Glutamatergic neuron (in vitro differentiated cells): ENCODE measurements around the gene CYTH1. TPM values are rescaled to one million over a fixed set of nuclear protein-coding genes. Genes with fewer than 3 reads are reported as not detected.
A peak's percentile ranks its signal among the peaks of the same experiment; 100 is the strongest.

Experiments used
- DNase-seq: peaks from one replicate; pipeline ENCODE4 v3.0.0; 2022
- H3K27ac Mint-ChIP-seq: one replicate; pipeline ENCODE4 v1.8.0; 2020; ENCODE audit warnings: mild to moderate bottlenecking, mixed read lengths, inconsistent platforms; ENCODE audit not compliant: unreplicated experiment
- H3K27me3 Mint-ChIP-seq: one replicate; pipeline ENCODE4 v1.8.0; 2020; ENCODE audit warnings: mild to moderate bottlenecking, moderate library complexity, mixed read lengths, inconsistent platforms; ENCODE audit not compliant: unreplicated experiment
- H3K36me3 Mint-ChIP-seq: one replicate; pipeline ENCODE4 v1.8.0; 2020; ENCODE audit warnings: mild to moderate bottlenecking, mixed read lengths, inconsistent platforms; ENCODE audit not compliant: unreplicated experiment
- H3K4me1 Mint-ChIP-seq: one replicate; pipeline ENCODE4 v1.8.0; 2020; ENCODE audit warnings: mild to moderate bottlenecking, low read depth, mixed read lengths, inconsistent platforms; ENCODE audit not compliant: unreplicated experiment
- H3K4me3 Mint-ChIP-seq: one replicate; pipeline ENCODE4 v1.8.0; 2020; ENCODE audit warnings: mild to moderate bottlenecking, mixed read lengths, inconsistent platforms; ENCODE audit not compliant: unreplicated experiment
- H3K9me3 Mint-ChIP-seq: one replicate; pipeline ENCODE4 v1.8.0; 2020; ENCODE audit warnings: mild to moderate bottlenecking, moderate library complexity, mixed read lengths, inconsistent platforms; ENCODE audit not compliant: unreplicated experiment
- total RNA-seq: library from RNA; stranded (reverse); fragmentation: NEBNext Ultra II Directional; extraction: Animal tissue kit (Norgen Biotek cat#: 25700); gene quantifications from one replicate; pipeline ENCODE4 v1.2.1, GENCODE V29; 2021; ENCODE audit not compliant: unreplicated experiment
- TF ChIP-seq, protein P1 (sequence below): fragments of 200-600 bp; sonication (generic); IDR thresholded peaks from one replicate; pipeline ENCODE4 v1.5.0; 2021; ENCODE audit not compliant: partially characterized antibody, unreplicated experiment

Gene CYTH1
- total RNA-seq, 1 donor from 2014 or later, result 57.2 TPM

DNA sequence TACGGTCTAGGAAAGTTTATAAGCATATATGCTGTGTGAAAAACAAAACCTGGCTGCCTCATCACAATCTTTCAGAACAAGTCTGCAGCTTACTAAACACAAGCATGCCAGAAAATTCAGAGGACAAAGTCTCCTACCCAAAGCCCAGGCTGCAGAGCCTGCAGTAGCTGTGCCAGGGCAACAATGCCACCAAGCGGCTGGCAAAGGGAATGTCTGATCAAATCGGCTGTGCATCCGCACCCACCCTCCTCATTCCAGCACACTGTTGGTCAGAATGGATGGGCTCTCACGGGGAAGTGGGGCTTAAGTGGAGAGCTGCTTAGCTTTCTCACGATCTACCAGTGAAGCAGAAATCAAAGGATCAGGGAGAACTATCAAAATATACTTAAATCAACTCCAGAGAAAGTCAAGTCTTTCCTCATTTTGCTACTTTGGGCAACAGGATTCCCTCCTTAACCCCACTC is 73.5 kb downstream of the CYTH1 start:
- DNase-seq, result peak; percentile 71
- no peak overlapping the region for H3K27ac Mint-ChIP-seq
- no peaks in the 10 kb centered on the region for H3K4me1 Mint-ChIP-seq
- no peaks in the 10 kb centered on the region for H3K9me3 Mint-ChIP-seq
- no peaks in the 10 kb centered on the region for H3K36me3 Mint-ChIP-seq
- H3K27me3 Mint-ChIP-seq, result no peaks in the 10 kb centered on the region
- no peak overlapping the region for H3K4me3 Mint-ChIP-seq
- TF ChIP-seq, protein P1, sequence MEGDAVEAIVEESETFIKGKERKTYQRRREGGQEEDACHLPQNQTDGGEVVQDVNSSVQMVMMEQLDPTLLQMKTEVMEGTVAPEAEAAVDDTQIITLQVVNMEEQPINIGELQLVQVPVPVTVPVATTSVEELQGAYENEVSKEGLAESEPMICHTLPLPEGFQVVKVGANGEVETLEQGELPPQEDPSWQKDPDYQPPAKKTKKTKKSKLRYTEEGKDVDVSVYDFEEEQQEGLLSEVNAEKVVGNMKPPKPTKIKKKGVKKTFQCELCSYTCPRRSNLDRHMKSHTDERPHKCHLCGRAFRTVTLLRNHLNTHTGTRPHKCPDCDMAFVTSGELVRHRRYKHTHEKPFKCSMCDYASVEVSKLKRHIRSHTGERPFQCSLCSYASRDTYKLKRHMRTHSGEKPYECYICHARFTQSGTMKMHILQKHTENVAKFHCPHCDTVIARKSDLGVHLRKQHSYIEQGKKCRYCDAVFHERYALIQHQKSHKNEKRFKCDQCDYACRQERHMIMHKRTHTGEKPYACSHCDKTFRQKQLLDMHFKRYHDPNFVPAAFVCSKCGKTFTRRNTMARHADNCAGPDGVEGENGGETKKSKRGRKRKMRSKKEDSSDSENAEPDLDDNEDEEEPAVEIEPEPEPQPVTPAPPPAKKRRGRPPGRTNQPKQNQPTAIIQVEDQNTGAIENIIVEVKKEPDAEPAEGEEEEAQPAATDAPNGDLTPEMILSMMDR, result peak; percentile 70

DNA sequence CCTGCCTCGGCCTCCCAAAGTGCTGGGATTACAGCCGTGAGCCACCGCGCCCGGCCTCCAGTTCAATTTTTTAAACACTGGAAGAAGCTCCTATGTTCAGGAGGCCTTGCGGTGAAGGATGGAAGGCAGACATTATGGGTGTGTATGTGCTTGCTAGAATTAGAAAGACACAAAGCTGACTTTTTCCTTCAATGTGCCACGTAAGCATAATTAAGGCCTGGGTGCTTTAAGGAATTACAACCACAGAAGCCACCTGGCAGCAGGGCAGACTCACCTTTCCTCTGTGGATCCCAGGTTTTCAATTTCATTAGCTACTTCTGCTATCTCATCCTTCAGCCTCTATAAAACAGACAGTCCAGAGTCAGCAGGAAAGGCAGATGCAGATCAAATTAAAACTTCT is 74.2 kb downstream of the CYTH1 start:
- H3K27me3 Mint-ChIP-seq, result no peaks in the 10 kb centered on the region
- TF ChIP-seq, protein P1, result no peak
- no peak overlapping the region for H3K4me3 Mint-ChIP-seq
- no peaks in the 10 kb centered on the region for H3K9me3 Mint-ChIP-seq
- H3K36me3 Mint-ChIP-seq, result no peaks in the 10 kb centered on the region
- no peak overlapping the region for H3K27ac Mint-ChIP-seq
- no peak for DNase-seq
- no peaks in the 10 kb centered on the region for H3K4me1 Mint-ChIP-seq

DNA sequence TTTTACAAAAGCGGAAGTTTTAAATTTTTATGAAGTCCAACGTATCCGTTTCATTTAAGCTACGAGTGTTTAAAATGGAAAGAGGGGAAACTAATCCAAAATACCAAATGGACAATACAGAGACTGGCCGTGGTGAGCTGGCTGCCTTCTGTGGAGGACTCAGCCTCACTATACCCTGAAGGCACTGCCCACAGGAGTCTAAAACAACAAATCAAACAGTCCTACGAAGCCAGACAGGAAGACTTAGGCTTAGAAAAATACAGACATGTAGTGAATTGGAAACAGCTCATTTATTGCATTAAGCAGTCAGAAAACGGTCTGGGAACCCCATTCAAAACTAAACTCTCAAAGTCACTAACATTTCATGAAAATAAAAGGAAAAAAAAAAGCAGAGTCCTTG is 75.1 kb downstream of the CYTH1 start:
- Mint-ChIP-seq H3K9me3 (no peaks in the 10 kb centered on the region), H3K4me1 (no peaks in the 10 kb centered on the region), H3K4me3 (no peak overlapping the region), H3K27me3 (no peaks in the 10 kb centered on the region), H3K27ac (no peak overlapping the region), H3K36me3 (no peaks in the 10 kb centered on the region)
- TF ChIP-seq, protein P1, result no peak
- no peak for DNase-seq

DNA sequence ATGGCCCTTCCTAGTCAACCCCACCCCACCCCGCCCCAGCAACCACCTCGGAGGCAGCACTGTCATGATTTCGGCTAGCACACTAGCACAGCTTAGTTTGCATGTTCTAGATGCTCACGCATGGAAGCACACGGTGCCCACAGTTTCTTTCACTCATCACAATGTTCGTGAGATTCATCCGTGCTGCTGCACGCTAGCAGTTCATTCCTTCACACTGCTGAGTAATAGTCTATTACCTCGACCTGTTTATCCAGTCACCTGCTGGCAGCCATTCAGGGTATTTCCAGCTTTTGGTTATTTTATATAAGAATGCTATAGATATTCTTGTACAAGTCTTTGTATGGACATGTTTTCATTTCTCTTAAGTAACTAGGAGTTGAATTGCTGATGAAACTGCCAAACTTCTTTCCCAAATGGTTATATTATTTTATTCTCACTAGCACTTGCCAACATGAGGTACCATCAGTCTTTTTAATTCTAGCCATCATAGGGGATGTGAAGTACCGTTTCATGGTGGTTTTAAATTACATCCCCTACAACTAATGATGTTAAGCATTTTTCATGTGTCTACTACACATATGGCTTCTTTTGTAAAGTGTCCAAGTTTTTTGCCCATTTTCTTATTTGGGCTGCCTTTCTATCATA is 75.7 kb downstream of the CYTH1 start:
- H3K36me3 Mint-ChIP-seq, result no peaks in the 10 kb centered on the region
- no peak overlapping the region for H3K27ac Mint-ChIP-seq
- H3K4me3 Mint-ChIP-seq, result no peak overlapping the region
- no peaks in the 10 kb centered on the region for H3K4me1 Mint-ChIP-seq
- no peaks in the 10 kb centered on the region for H3K9me3 Mint-ChIP-seq
- H3K27me3 Mint-ChIP-seq, result no peaks in the 10 kb centered on the region
- DNase-seq, result no peak
- TF ChIP-seq, protein P1, result no peak

DNA sequence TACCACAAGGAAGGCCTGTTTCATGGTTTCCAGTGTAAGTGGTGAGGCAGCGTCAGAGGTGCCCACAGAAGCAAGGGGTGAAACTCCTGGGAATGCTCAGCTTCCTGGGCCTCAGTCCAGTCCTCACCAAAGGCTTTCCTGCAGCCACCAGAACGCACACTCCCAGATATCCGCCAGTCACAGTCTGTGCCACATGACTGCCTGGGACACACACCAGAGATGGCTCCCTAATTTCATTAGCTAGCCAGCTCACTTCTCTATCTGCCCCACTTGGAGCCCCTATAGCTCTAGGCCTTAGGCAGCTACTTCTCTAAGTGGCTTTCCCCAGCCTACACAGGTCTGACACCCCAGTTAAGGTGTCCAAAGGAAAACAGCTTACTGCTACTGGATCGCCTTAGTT is 77.0 kb downstream of the CYTH1 start:
- no peaks in the 10 kb centered on the region for H3K36me3 Mint-ChIP-seq
- H3K27ac Mint-ChIP-seq, result no peak overlapping the region
- TF ChIP-seq, protein P1, result no peak
- no peaks in the 10 kb centered on the region for H3K27me3 Mint-ChIP-seq
- no peaks in the 10 kb centered on the region for H3K4me1 Mint-ChIP-seq
- no peaks in the 10 kb centered on the region for H3K9me3 Mint-ChIP-seq
- no peak for DNase-seq
- no peak overlapping the region for H3K4me3 Mint-ChIP-seq
